ENCODE data around the gene NISCH.

GRCh38 chr3:52408466-52408865 is 46.9 kb upstream of the NISCH start:
- TF ChIP-seq CTCF (IDR thresholded peaks at IDR 0.05; ENCODE audit: control extremely low read depth in 1 of 3, insufficient read depth in 1 of 3, low read depth in 1 of 3, low read length in 3 of 3) (no peak), RAD21 (IDR thresholded peaks at IDR 0.05 in 1 of 2, conservative IDR thresholded peaks at IDR 0.05 in 1 of 2; ENCODE audit: low read depth in 2 of 2, low read length in 2 of 2) (no peak), USF2 (IDR thresholded peaks at IDR 0.05; ENCODE audit: low read length) (no peak), SP2 (IDR thresholded peaks at IDR 0.05; ENCODE audit: low read length) (no peak), TEAD4 (IDR thresholded peaks at IDR 0.05; ENCODE audit: low read depth, low read length) (no peak), YY1 (IDR thresholded peaks at IDR 0.05; ENCODE audit: low read depth, low read length) (no peak), POLR2AphosphoS5 (IDR thresholded peaks at IDR 0.05; ENCODE audit: low read depth, low read length) (no peak), EP300 (IDR thresholded peaks at IDR 0.05; ENCODE audit: borderline replicate concordance in 1 of 2, low read depth in 2 of 2, low read length in 2 of 2) (no peak), SIRT6 (IDR thresholded peaks at IDR 0.05; ENCODE audit: low read length) (no peak), JUN (IDR thresholded peaks at IDR 0.05; ENCODE audit: low read depth, low read length) (no peak), RBBP5 (IDR thresholded peaks at IDR 0.05; ENCODE audit: borderline replicate concordance, low read depth, low read length) (no peak), EZH2 (IDR thresholded peaks at IDR 0.05; ENCODE audit: low read depth, low read length, severe bottlenecking) (no peak), RXRA (IDR thresholded peaks at IDR 0.05; ENCODE audit: insufficient read depth, low read depth, low read length) (no peak)

Data from H1 (cell line).